Suppressor macrophage (primary cell): ENCODE data around the gene ZC3H12C.
A peak's percentile ranks its signal among the peaks of the same experiment; 100 is the strongest.
"Not testable (repeated sequence)": the region's sequence is repeated elsewhere in the genome, so short reads cannot be mapped to it uniquely, and the experiment has no call there.

Experiments used
- DNase-seq, 4 experiments: peaks; one replicate each; pipeline ENCODE4 v3.0.0-alpha.2; 2020 to 2022

ZC3H12C gene

GRCh38 chr11:110185121-110185591, 92.0 kb downstream of the ZC3H12C start:
- DNase-seq, result peak in 3 of 4 experiments; percentile 25 to 38 (median 28)

GRCh38 chr11:110185599-110185998, 92.4 kb downstream of the ZC3H12C start:
- no peak for DNase-seq

GRCh38 chr11:110186456-110186855, 93.3 kb downstream of the ZC3H12C start:
- no peak for DNase-seq

GRCh38 chr11:110186867-110187266, 93.7 kb downstream of the ZC3H12C start:
- no peak for DNase-seq

- no peak for DNase-seq
Measured at GRCh38 chr11:110187731-110188130, 94.5 kb downstream of the ZC3H12C start.

GRCh38 chr11:110190885-110191284, 97.7 kb downstream of the ZC3H12C start:
- no peak for DNase-seq

- not testable (repeated sequence) for DNase-seq
Measured at GRCh38 chr11:110192604-110193282, 99.6 kb downstream of the ZC3H12C start.

GRCh38 chr11:110194211-110194766, 101.1 kb downstream of the ZC3H12C start:
- DNase-seq, result peak; percentile 22 to 62 (median 46)

- DNase-seq, result no peak
Measured at GRCh38 chr11:110196241-110196754, 103.1 kb downstream of the ZC3H12C start.

- no peak for DNase-seq
Measured at GRCh38 chr11:110196884-110197420, 103.8 kb downstream of the ZC3H12C start.

GRCh38 chr11:110198031-110198729, 105.0 kb downstream of the ZC3H12C start:
- DNase-seq, result peak in 2 of 4 experiments; percentile 29 to 39

GRCh38 chr11:110199184-110199981, 106.2 kb downstream of the ZC3H12C start:
- DNase-seq, result peak in 3 of 4 experiments; percentile 54 to 57 (median 56)

GRCh38 chr11:110200241-110200640, 107.0 kb downstream of the ZC3H12C start:
- no peak for DNase-seq

- DNase-seq, result no peak
Measured at GRCh38 chr11:110200836-110201235, 107.6 kb downstream of the ZC3H12C start.

GRCh38 chr11:110207123-110207522, 113.9 kb downstream of the ZC3H12C start:
- DNase-seq, result no peak

GRCh38 chr11:110208678-110209312, 115.6 kb downstream of the ZC3H12C start:
- DNase-seq, result peak in 1 of 4 experiments; percentile 9

GRCh38 chr11:110209313-110209694, 116.1 kb downstream of the ZC3H12C start:
- DNase-seq, result not testable (repeated sequence)

- no peak for DNase-seq
Measured at GRCh38 chr11:110217223-110217877, 124.2 kb downstream of the ZC3H12C start.

GRCh38 chr11:110217936-110218335, 124.7 kb downstream of the ZC3H12C start:
- DNase-seq, result no peak

- DNase-seq, result no peak
Measured at GRCh38 chr11:110219006-110219785, 126.0 kb downstream of the ZC3H12C start.
